Liver (tissue), 9 donors: ENCODE results near the gene NEK11. TPM values are rescaled to one million over a fixed set of nuclear protein-coding genes. Genes with fewer than 3 reads are reported as not detected.

ENCODE experiments used
- DNase-seq: peaks from one replicate; pipeline ENCODE4 v3.0.0-alpha.2; 2017; ENCODE audit warnings: low spot score
- H3K27ac ChIP-seq, 2 donors: one replicate each; pipeline ENCODE4 v1.7.0; 2013; ENCODE audit warnings: inconsistent platforms in 2 of 2, low read length in 2 of 2, control low read depth in 1 of 2, low read depth in 1 of 2, mild to moderate bottlenecking in 1 of 2
- H3K27me3 ChIP-seq, 4 donors: one replicate each; pipeline versions ENCODE4 v1.6.1 to v1.7.0; 2013; ENCODE audit warnings: low read length in 3 of 4, inconsistent platforms in 1 of 4, mild to moderate bottlenecking in 1 of 4, moderate library complexity in 1 of 4; ENCODE audit not compliant: control insufficient read depth in 4 of 4, insufficient read depth in 4 of 4
- H3K36me3 ChIP-seq, 4 donors: one replicate each; pipeline versions ENCODE4 v1.6.1 to v1.7.0; 2013; ENCODE audit warnings: low read length in 3 of 4, mild to moderate bottlenecking in 3 of 4, low read depth in 1 of 4, moderate library complexity in 1 of 4; ENCODE audit not compliant: control insufficient read depth in 4 of 4, insufficient read depth in 3 of 4
- H3K4me1 ChIP-seq, 4 donors: one replicate each; pipeline versions ENCODE4 v1.6.1 to v1.7.0; 2013; ENCODE audit warnings: low read length in 3 of 4, mild to moderate bottlenecking in 3 of 4, moderate library complexity in 1 of 4; ENCODE audit not compliant: control insufficient read depth in 4 of 4, insufficient read depth in 4 of 4
- H3K4me3 ChIP-seq, 3 donors: one replicate each; pipeline versions ENCODE4 v1.6.1 to v1.7.0; 2013; ENCODE audit warnings: low read length in 3 of 3, control low read depth in 1 of 3, low read depth in 1 of 3, mild to moderate bottlenecking in 1 of 3
- H3K9ac ChIP-seq, 2 donors: one replicate each; pipeline ENCODE4 v1.7.0; 2013; ENCODE audit warnings: low read length in 2 of 2, mild to moderate bottlenecking in 2 of 2, moderate library complexity in 2 of 2, control low read depth in 1 of 2, low read depth in 1 of 2
- H3K9me3 ChIP-seq, 4 donors: one replicate each; pipeline versions ENCODE4 v1.6.1 to v1.7.0; 2013; ENCODE audit warnings: low read length in 3 of 4; ENCODE audit not compliant: control insufficient read depth in 4 of 4
- EGR1 ChIP-seq, 2 donors: IDR thresholded peaks; 2 replicates each; pipeline ENCODE4 v1.6.1; 2016 to 2018; ENCODE audit warnings: antibody characterized with exemption in 2 of 2, low read depth in 2 of 2
- FOXA1 ChIP-seq: IDR thresholded peaks from 2 replicates; pipeline ENCODE4 v1.6.1; 2016; ENCODE audit warnings: antibody characterized with exemption
- GABPA ChIP-seq, 2 donors: IDR thresholded peaks in 1 of 2; conservative IDR thresholded peaks in 1 of 2; 2 replicates each; pipeline ENCODE4 v1.6.1; 2016; ENCODE audit warnings: antibody characterized with exemption in 2 of 2, mild to moderate bottlenecking in 1 of 2, moderate library complexity in 1 of 2
- HNF4A ChIP-seq, 2 donors: conservative IDR thresholded peaks; 2 replicates each; pipeline ENCODE4 v1.6.1; 2016; ENCODE audit warnings: antibody characterized with exemption in 2 of 2, mild to moderate bottlenecking in 2 of 2
- HNF4G ChIP-seq: IDR thresholded peaks from 2 replicates; pipeline ENCODE4 v1.6.1; 2016; ENCODE audit warnings: antibody characterized with exemption
- JUND ChIP-seq, 2 donors: IDR thresholded peaks; 2 replicates each; pipeline ENCODE4 v1.6.1; 2016; ENCODE audit warnings: antibody characterized with exemption in 2 of 2
- NR2F2 ChIP-seq: IDR thresholded peaks from 2 replicates; pipeline ENCODE4 v1.6.1; 2016; ENCODE audit warnings: antibody characterized with exemption
- RAD21 ChIP-seq, 2 donors: IDR thresholded peaks; 2 replicates each; pipeline ENCODE4 v1.6.1; 2016; ENCODE audit warnings: antibody characterized with exemption in 2 of 2, mild to moderate bottlenecking in 2 of 2
- RXRA ChIP-seq, 2 donors: IDR thresholded peaks; 2 replicates each; pipeline ENCODE4 v1.6.1; 2017 to 2018; ENCODE audit warnings: antibody characterized with exemption in 2 of 2, mild to moderate bottlenecking in 1 of 2
- SP1 ChIP-seq: IDR thresholded peaks from 2 replicates; pipeline ENCODE4 v1.6.1; 2018; ENCODE audit warnings: antibody characterized with exemption, mild to moderate bottlenecking
- TAF1 ChIP-seq: conservative IDR thresholded peaks from 2 replicates; pipeline ENCODE4 v1.6.1; 2016; ENCODE audit warnings: antibody characterized with exemption, mild to moderate bottlenecking
- YY1 ChIP-seq: IDR thresholded peaks from 2 replicates; pipeline ENCODE4 v1.6.1; 2016; ENCODE audit warnings: antibody characterized with exemption, mild to moderate bottlenecking
- WGBS: extraction: QIAGEN DNeasy Blood & Tissue Kit; methylation state at CpG from one replicate; pipeline ENCODE4 v1.1.7; 2013; 5-methylcytosine and 5-hydroxymethylcytosine counted together
- polyA plus RNA-seq, 2 donors: library from polyadenylated mRNA; stranded (reverse) in 1 of 2; unstranded in 1 of 2; fragments of 200-250 nt in 1 of 2; fragments of >200 nt in 1 of 2; fragmentation: Nextera tagmentation in 1 of 2; extraction: Ambion mirVana in 1 of 2; gene quantifications; one replicate each; pipeline versions ENCODE4 v1.2.1 to v1.2.3, GENCODE V29; 2013 to 2015
- total RNA-seq, 2 donors: library from RNA; depleted of rRNA; stranded (reverse); fragments of >200 nt; gene quantifications; one replicate each; pipeline ENCODE4 v1.2.3, GENCODE V29; 2014
- TF ChIP-seq, protein P1 (sequence below): IDR thresholded peaks from 2 replicates; pipeline ENCODE4 v1.6.1; 2016; ENCODE audit warnings: antibody characterized with exemption
- TF ChIP-seq, protein P2 (sequence below): IDR thresholded peaks from 2 replicates; pipeline ENCODE4 v1.6.1; 2016; ENCODE audit warnings: antibody characterized with exemption
- TF ChIP-seq, protein P3 (sequence below): IDR thresholded peaks from 2 replicates; pipeline ENCODE4 v1.6.1; 2016; ENCODE audit warnings: antibody characterized with exemption, mild to moderate bottlenecking
- TF ChIP-seq, protein P4 (sequence below): fragments of 150-350 bp; IDR thresholded peaks from 2 replicates; pipeline ENCODE4 v1.5.1; 2017; ENCODE audit warnings: improper control_type of control experiment, low read depth, low read length; ENCODE audit not compliant: missing input control
- TF ChIP-seq, protein P5 (sequence below): IDR thresholded peaks from 2 replicates; pipeline ENCODE4 v1.6.1; 2016; ENCODE audit warnings: antibody characterized with exemption
- donor health status: healthy.
- donor health status: healthy.
- donor health status: healthy.
- donor health status: healthy.
- donor health status: healthy.

The NEK11 gene
- total and polyA plus RNA-seq, 4 donors = 0.35 to 0.92 (median 0.69) TPM

DNA sequence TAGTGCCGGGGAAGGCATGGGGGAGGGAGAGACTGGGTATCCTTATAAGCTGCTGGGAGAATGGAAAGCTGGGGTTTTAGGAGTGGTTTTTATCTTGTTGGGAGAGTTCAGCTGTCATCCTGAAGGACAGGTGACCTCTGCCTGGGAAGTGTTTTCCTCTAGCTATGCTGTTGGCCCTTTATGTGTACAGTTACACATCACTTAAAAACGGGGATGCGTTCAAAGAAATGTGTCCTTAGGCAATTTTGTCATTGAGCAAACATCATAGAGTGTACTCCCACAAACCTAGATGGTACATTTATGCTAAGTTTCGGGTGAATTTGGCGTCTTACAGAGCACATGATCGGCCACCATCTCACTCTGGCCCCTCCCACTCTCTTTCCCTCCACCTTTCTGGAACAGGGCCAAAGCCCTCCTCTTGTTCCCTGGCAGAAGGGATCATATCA lies 190.6 kb downstream of the NEK11 start:
- no peak overlapping the region for H3K9ac ChIP-seq
- WGBS = 80% methylated on average over 6 of the region's 6 CpGs
- H3K36me3 ChIP-seq = no peaks in the 10 kb centered on the region
- no peak for DNase-seq
- TF ChIP-seq RXRA (IDR thresholded peaks at IDR 0.05) (no peak), HNF4G (no peak), JUND (IDR thresholded peaks at IDR 0.05) (no peak), FOXA1 (no peak), GABPA (IDR thresholded peaks at IDR 0.05 in 1 of 2, conservative IDR thresholded peaks at IDR 0.05 in 1 of 2) (no peak), YY1 (no peak), HNF4A (conservative IDR thresholded peaks at IDR 0.05) (no peak), NR2F2 (no peak), EGR1 (IDR thresholded peaks at IDR 0.05; ENCODE audit: low read depth in 2 of 2) (no peak), SP1 (no peak), TAF1 (no peak), RAD21 (IDR thresholded peaks at IDR 0.05) (no peak)
- TF ChIP-seq, protein P1, sequence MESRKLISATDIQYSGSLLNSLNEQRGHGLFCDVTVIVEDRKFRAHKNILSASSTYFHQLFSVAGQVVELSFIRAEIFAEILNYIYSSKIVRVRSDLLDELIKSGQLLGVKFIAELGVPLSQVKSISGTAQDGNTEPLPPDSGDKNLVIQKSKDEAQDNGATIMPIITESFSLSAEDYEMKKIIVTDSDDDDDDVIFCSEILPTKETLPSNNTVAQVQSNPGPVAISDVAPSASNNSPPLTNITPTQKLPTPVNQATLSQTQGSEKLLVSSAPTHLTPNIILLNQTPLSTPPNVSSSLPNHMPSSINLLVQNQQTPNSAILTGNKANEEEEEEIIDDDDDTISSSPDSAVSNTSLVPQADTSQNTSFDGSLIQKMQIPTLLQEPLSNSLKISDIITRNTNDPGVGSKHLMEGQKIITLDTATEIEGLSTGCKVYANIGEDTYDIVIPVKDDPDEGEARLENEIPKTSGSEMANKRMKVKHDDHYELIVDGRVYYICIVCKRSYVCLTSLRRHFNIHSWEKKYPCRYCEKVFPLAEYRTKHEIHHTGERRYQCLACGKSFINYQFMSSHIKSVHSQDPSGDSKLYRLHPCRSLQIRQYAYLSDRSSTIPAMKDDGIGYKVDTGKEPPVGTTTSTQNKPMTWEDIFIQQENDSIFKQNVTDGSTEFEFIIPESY = no peak
- TF ChIP-seq, protein P2, sequence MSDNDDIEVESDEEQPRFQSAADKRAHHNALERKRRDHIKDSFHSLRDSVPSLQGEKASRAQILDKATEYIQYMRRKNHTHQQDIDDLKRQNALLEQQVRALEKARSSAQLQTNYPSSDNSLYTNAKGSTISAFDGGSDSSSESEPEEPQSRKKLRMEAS = no peak
- TF ChIP-seq, protein P3, sequence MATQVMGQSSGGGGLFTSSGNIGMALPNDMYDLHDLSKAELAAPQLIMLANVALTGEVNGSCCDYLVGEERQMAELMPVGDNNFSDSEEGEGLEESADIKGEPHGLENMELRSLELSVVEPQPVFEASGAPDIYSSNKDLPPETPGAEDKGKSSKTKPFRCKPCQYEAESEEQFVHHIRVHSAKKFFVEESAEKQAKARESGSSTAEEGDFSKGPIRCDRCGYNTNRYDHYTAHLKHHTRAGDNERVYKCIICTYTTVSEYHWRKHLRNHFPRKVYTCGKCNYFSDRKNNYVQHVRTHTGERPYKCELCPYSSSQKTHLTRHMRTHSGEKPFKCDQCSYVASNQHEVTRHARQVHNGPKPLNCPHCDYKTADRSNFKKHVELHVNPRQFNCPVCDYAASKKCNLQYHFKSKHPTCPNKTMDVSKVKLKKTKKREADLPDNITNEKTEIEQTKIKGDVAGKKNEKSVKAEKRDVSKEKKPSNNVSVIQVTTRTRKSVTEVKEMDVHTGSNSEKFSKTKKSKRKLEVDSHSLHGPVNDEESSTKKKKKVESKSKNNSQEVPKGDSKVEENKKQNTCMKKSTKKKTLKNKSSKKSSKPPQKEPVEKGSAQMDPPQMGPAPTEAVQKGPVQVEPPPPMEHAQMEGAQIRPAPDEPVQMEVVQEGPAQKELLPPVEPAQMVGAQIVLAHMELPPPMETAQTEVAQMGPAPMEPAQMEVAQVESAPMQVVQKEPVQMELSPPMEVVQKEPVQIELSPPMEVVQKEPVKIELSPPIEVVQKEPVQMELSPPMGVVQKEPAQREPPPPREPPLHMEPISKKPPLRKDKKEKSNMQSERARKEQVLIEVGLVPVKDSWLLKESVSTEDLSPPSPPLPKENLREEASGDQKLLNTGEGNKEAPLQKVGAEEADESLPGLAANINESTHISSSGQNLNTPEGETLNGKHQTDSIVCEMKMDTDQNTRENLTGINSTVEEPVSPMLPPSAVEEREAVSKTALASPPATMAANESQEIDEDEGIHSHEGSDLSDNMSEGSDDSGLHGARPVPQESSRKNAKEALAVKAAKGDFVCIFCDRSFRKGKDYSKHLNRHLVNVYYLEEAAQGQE = no peak
- TF ChIP-seq, protein P4, sequence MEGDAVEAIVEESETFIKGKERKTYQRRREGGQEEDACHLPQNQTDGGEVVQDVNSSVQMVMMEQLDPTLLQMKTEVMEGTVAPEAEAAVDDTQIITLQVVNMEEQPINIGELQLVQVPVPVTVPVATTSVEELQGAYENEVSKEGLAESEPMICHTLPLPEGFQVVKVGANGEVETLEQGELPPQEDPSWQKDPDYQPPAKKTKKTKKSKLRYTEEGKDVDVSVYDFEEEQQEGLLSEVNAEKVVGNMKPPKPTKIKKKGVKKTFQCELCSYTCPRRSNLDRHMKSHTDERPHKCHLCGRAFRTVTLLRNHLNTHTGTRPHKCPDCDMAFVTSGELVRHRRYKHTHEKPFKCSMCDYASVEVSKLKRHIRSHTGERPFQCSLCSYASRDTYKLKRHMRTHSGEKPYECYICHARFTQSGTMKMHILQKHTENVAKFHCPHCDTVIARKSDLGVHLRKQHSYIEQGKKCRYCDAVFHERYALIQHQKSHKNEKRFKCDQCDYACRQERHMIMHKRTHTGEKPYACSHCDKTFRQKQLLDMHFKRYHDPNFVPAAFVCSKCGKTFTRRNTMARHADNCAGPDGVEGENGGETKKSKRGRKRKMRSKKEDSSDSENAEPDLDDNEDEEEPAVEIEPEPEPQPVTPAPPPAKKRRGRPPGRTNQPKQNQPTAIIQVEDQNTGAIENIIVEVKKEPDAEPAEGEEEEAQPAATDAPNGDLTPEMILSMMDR = no peak
- TF ChIP-seq, protein P5, sequence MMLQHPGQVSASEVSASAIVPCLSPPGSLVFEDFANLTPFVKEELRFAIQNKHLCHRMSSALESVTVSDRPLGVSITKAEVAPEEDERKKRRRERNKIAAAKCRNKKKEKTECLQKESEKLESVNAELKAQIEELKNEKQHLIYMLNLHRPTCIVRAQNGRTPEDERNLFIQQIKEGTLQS = no peak
- no peak overlapping the region for H3K4me3 ChIP-seq
- H3K27ac ChIP-seq = no peak overlapping the region
- H3K9me3 ChIP-seq = no peaks in the 10 kb centered on the region
- H3K27me3 ChIP-seq = no peaks in the 10 kb centered on the region
- H3K4me1 ChIP-seq = no peaks in the 10 kb centered on the region

DNA sequence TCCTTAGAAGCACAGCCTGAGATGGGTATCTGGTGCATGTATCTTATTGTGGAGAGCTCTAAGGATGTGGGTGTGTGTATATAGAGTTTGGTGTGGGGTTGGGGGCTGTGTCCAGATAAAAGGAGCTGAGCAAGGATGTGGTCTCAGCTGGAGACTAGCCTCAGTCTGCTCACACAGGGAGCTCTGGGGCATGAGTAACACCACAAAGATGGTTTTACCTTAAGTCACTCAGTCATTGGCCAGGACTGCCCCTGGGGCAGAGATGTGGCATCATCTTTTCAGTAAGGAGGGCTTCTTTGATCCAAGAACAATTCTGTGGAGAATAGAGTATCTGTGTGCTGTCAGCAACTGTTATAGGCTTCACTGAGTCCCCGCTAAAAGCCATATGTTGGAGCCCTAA lies 191.5 kb downstream of the NEK11 start:
- WGBS = 99% methylated on average over 1 of the region's 1 CpG
- no peak overlapping the region for H3K27ac ChIP-seq
- TF ChIP-seq, protein P2 = no peak
- TF ChIP-seq, protein P4 = no peak
- TF ChIP-seq NR2F2 = no peak
- no peak for TF ChIP-seq FOXA1
- TF ChIP-seq, protein P1 = no peak
- TF ChIP-seq, protein P5 = no peak
- TF ChIP-seq GABPA (IDR thresholded peaks at IDR 0.05 in 1 of 2, conservative IDR thresholded peaks at IDR 0.05 in 1 of 2) = no peak

More for the DNA sequence above, 191.5 kb downstream of the NEK11 start:
- H3K9me3 ChIP-seq = no peaks in the 10 kb centered on the region
- no peak overlapping the region for H3K4me3 ChIP-seq
- H3K4me1 ChIP-seq = no peaks in the 10 kb centered on the region
- no peaks in the 10 kb centered on the region for H3K36me3 ChIP-seq
- no peak for DNase-seq
- no peaks in the 10 kb centered on the region for H3K27me3 ChIP-seq
- H3K9ac ChIP-seq = no peak overlapping the region
